ENCODE data around the gene KLRD1. TPM values are rescaled to one million over a fixed set of nuclear protein-coding genes. Genes with fewer than 3 reads are reported as not detected.

The KLRD1 gene
- total RNA-seq, 4 donors from 2014 or later = 0.37 to 0.94 (median 0.70) TPM

GRCh38 chr12:10293151-10293550, 14.5 kb upstream of the KLRD1 start:
- H3K27me3 ChIP-seq = no peaks in the 10 kb centered on the region
- no peak for ATAC-seq
- WGBS, 2 donors (ENCODE audit: low coverage in 1 of 2) = 83 to 89% methylated on average over 4 of the region's 4 CpGs
- H3K36me3 ChIP-seq = no peaks in the 10 kb centered on the region
- no peak overlapping the region for H3K4me3 ChIP-seq
- no peak overlapping the region for H3K27ac ChIP-seq
- TF ChIP-seq EP300 (IDR thresholded peaks at IDR 0.05) (no peak), CTCF (IDR thresholded peaks at IDR 0.05) (no peak), POLR2AphosphoS5 (IDR thresholded peaks at IDR 0.05) (no peak), POLR2A (IDR thresholded peaks at IDR 0.05) (no peak)
- H3K4me1 ChIP-seq = no peaks in the 10 kb centered on the region
- H3K9me3 ChIP-seq = no peaks in the 10 kb centered on the region

DNA sequence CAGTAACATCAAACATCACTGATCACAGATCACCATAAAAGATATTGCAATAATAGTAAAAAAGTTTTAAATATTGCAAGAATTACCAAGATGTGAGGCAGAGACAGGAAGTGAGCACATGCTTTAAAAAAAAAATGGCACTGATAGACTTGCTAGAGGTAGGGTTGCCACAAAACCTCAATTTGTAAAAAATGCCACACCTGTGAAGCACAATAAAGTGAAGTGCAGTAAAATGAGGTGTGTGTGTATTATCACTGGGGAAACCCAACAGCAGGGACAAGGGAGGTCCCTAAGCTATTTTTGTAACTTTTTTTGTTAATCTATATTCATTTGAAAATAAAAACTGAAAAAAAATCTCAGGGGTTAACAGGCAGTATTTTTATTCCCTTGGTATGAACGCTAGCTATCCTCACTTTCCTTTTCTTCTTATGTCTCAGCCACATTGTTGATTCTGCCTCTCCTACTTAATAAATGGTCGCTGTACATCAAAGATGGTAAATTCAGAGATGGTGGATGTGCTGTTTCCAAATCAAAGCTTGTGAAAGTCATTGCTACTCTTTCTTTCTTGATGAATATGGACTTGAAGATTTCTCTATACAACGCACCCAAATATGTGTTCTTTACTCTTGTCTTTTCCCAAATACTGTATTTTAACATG, 14.0 kb upstream of the KLRD1 start:
- Histone ChIP-seq H3K27me3 (no peaks in the 10 kb centered on the region), H3K9me3 (no peaks in the 10 kb centered on the region), H3K27ac (no peak overlapping the region), H3K36me3 (no peaks in the 10 kb centered on the region), H3K4me3 (no peak overlapping the region), H3K4me1 (no peaks in the 10 kb centered on the region)
- no peak for TF ChIP-seq POLR2AphosphoS5 (IDR thresholded peaks at IDR 0.05)
- TF ChIP-seq CTCF (IDR thresholded peaks at IDR 0.05) = no peak
- TF ChIP-seq EP300 (IDR thresholded peaks at IDR 0.05) = no peak
- TF ChIP-seq POLR2A (IDR thresholded peaks at IDR 0.05) = no peak
- 75 to 89% methylated on average over 3 of the region's 3 CpGs for WGBS, 2 donors (ENCODE audit: low coverage in 1 of 2)
- ATAC-seq = no peak

DNA sequence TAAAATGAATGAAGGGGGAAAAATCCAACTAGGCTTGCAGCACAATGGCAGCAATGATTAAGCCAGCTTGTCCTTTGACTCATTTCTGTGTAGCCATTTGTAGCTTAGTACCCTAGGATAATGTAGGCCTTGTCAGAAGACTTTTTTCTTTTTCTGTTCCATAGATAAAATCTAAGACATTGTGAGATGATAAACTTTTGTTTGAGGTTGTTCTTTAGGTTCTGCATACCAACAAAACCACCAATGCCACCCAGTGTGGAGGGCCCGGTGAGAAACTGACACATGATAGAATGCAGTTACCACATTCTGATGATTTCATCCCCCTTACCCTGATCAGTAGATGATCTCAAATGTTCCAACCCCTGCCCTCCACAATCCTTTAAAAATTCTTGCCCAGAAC, 6.6 kb upstream of the KLRD1 start:
- no peak overlapping the region for H3K27ac ChIP-seq
- no peaks in the 10 kb centered on the region for H3K9me3 ChIP-seq
- TF ChIP-seq EP300 (IDR thresholded peaks at IDR 0.05) (no peak), CTCF (IDR thresholded peaks at IDR 0.05) (no peak), POLR2AphosphoS5 (IDR thresholded peaks at IDR 0.05) (no peak), POLR2A (IDR thresholded peaks at IDR 0.05) (no peak)
- no peaks in the 10 kb centered on the region for H3K27me3 ChIP-seq
- ATAC-seq = no peak
- H3K4me1 ChIP-seq = no peaks in the 10 kb centered on the region
- no peaks in the 10 kb centered on the region for H3K36me3 ChIP-seq
- WGBS, 2 donors (ENCODE audit: low coverage in 1 of 2) = 71% methylated on average over 1 of the region's 1 CpG; no CpG with 5 or more reads in 1 of the 2 donors
- no peak overlapping the region for H3K4me3 ChIP-seq

DNA sequence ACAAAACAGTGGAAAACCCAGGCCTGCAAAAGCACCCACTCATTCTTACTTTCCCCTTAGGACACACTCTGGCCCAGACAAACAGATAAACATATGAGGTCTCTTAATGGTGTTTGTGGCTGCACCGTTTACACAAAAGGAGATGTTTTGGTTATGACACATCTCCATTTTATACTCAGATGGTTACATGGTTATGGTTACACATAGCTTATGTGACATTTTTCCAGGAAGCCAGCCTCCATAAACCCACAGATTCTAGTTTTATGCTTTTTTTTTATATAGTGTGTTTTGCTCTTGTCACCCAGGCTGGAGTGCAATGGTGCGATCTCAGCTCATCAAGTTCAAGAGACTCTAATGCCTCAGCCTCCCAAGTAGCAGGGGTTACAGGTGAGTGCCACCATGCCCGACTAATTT, 3.5 kb upstream of the KLRD1 start:
- H3K4me1 ChIP-seq = no peaks in the 10 kb centered on the region
- 89 to 90% methylated on average over 2 to 3 of the region's 3 CpGs for WGBS, 2 donors (ENCODE audit: low coverage in 1 of 2)
- H3K4me3 ChIP-seq = no peak overlapping the region
- TF ChIP-seq EP300 (IDR thresholded peaks at IDR 0.05) (no peak), CTCF (IDR thresholded peaks at IDR 0.05) (no peak), POLR2AphosphoS5 (IDR thresholded peaks at IDR 0.05) (no peak), POLR2A (IDR thresholded peaks at IDR 0.05) (no peak)
- H3K27me3 ChIP-seq = no peaks in the 10 kb centered on the region
- H3K27ac ChIP-seq = no peak overlapping the region
- no peaks in the 10 kb centered on the region for H3K36me3 ChIP-seq
- H3K9me3 ChIP-seq = no peaks in the 10 kb centered on the region
- no peak for ATAC-seq

- Histone ChIP-seq H3K4me3 (no peak overlapping the region), H3K4me1 (no peaks in the 10 kb centered on the region), H3K9me3 (no peaks in the 10 kb centered on the region), H3K27ac (no peak overlapping the region), H3K27me3 (no peaks in the 10 kb centered on the region), H3K36me3 (no peaks in the 10 kb centered on the region)
- ATAC-seq = no peak
- TF ChIP-seq EP300 (IDR thresholded peaks at IDR 0.05) (no peak), POLR2A (IDR thresholded peaks at IDR 0.05) (no peak), POLR2AphosphoS5 (IDR thresholded peaks at IDR 0.05) (no peak), CTCF (IDR thresholded peaks at IDR 0.05) (no peak)
- WGBS, 2 donors (ENCODE audit: low coverage in 1 of 2) = 84 to 85% methylated on average over 4 to 5 of the region's 5 CpGs
Observed at GRCh38 chr12:10305411-10305810, 2.3 kb upstream of the KLRD1 start.

All from gastroesophageal sphincter (tissue), 4 donors.